Measurements from ENCODE around the gene SH3PXD2A. TPM values are rescaled to one million over a fixed set of nuclear protein-coding genes. Genes with fewer than 3 reads are reported as not detected.

SH3PXD2A gene
- total and polyA plus RNA-seq, 2 of the 4 experiments (the other 2 are of a cell fraction): 6.3 to 23.0 TPM

DNA sequence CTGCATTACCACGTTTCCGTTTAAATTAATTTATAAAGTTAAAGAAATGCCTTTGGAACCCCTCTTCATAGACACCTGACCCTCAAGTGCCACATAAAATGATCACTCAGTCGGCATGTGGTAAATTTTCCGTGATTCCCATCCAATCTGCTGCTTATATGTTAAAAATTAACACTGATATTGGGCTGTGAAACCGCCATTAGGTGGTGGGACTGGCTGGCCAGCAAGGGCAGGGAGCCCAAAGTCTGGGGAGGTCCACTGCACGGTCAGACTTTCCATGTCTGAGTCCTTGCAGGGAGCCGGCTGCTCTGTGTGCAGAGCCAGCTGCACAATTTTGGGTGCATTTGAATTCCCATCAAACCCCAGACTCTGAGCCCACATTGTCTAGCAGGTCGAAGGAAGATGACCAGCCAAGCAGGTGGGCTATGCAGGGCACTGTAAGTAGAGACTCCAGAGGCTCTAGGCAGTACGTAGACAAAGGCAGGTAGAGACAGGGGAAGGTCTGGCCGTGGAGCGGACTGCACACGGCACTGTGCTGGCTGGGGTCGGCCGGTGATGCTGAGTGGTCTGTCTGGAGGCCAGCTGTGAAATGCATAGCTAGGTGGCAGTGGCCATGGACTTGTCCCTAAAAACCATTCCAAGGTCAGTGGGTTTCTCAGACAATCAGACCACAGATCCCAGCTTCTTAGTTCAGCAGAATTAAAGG, 122.9 kb downstream of the SH3PXD2A start:
- Histone ChIP-seq H3K4me2 (ENCODE audit: low read depth, low read length) (no peak overlapping the region), H2BK20ac (ENCODE audit: low read depth, low read length) (no peak overlapping the region), H2AK9ac (replicated peaks; ENCODE audit: low read depth, low read length, poor library complexity) (no peak overlapping the region), H4K20me1 (ENCODE audit: insufficient read depth, low read length) (no peaks in the 10 kb centered on the region), H2AFZ (replicated peaks; ENCODE audit: low read length, poor library complexity) (no peak overlapping the region), H3K79me1 (ENCODE audit: low read depth in 1 of 2, low read length in 2 of 2) (peaks cover 0 to 4% of the 10 kb centered on the region in 2 experiments; a peak in 2 of 4 replicates), H3K9me3 (ENCODE audit: control insufficient read depth, insufficient read depth, low read length) (no peaks in the 10 kb centered on the region), H3K4me1 (ENCODE audit: control insufficient read depth, insufficient read depth, low read length) (peaks cover 5% of the 10 kb centered on the region), H3K4ac (ENCODE audit: low read depth, low read length) (no peak overlapping the region), H2BK5ac (ENCODE audit: low read depth, low read length, poor library complexity, severe bottlenecking) (no peak overlapping the region), H2BK120ac (ENCODE audit: low read depth, low read length) (no peak overlapping the region), H2AK5ac (ENCODE audit: low read depth, low read length) (no peak overlapping the region), H4K5ac (ENCODE audit: low read depth, low read length) (no peak overlapping the region), H3K27me3 (ENCODE audit: control insufficient read depth, insufficient read depth, low read length) (no peaks in the 10 kb centered on the region), H3K18ac (ENCODE audit: low read depth, low read length) (no peak overlapping the region), H3K23ac (ENCODE audit: low read depth, low read length) (no peak overlapping the region), H3K56ac (ENCODE audit: extremely low read depth, insufficient read depth, low read length) (no peak overlapping the region), H3K9me1 (ENCODE audit: insufficient read depth, low read length) (peaks cover 8% of the 10 kb centered on the region), H4K8ac (ENCODE audit: low read depth in 2 of 2, low read length in 2 of 2) (no peak overlapping the region), H4K91ac (ENCODE audit: insufficient read depth, low read depth, low read length) (no peak overlapping the region), H3K9ac (ENCODE audit: low read depth, low read length) (no peak overlapping the region), H3K14ac (replicated peaks; ENCODE audit: low read depth, low read length) (no peak overlapping the region), H2BK15ac (ENCODE audit: low read depth, low read length) (no peak overlapping the region), H3K27ac (ENCODE audit: insufficient read depth, low read length) (no peak overlapping the region), H3K4me3 (ENCODE audit: insufficient read depth, low read depth, low read length) (no peak overlapping the region), H3K36me3 (ENCODE audit: control insufficient read depth, insufficient read depth, low read length) (peaks cover 2% of the 10 kb centered on the region; the same call in 1 of the 2 replicates)
- no peak for ATAC-seq (ENCODE audit: low read depth)
- WGBS, 2 experiments (ENCODE audit: extremely low coverage in 2 of 2, insufficient read length in 1 of 2): 100% methylated on average over 2 of the region's 14 CpGs; no CpG with 5 or more reads in 1 of the 2 experiments
- intact Hi-C loops (cut with micrococcal nuclease) (no loop called here), in situ Hi-C loops (cut with MboI; ENCODE audit: low sequenced_read_pairs) (no loop called here), dilution Hi-C loops (cut with HindIII; ENCODE audit: low sequenced_read_pairs, unreplicated experiment) (no loop called here)
- DNase-seq: no peak
- ChIA-PET CTCF (no interaction called here), POLR2A (ENCODE audit: unreplicated experiment) (no interaction called here)
- TF ChIP-seq MAFK (IDR thresholded peaks at IDR 0.05; ENCODE audit: low read depth, low read length) (no peak), CHD1 (IDR thresholded peaks at IDR 0.05; ENCODE audit: low read depth, low read length) (no peak)
- TF ChIP-seq, protein P1, sequence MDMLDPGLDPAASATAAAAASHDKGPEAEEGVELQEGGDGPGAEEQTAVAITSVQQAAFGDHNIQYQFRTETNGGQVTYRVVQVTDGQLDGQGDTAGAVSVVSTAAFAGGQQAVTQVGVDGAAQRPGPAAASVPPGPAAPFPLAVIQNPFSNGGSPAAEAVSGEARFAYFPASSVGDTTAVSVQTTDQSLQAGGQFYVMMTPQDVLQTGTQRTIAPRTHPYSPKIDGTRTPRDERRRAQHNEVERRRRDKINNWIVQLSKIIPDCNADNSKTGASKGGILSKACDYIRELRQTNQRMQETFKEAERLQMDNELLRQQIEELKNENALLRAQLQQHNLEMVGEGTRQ (IDR thresholded peaks at IDR 0.05; ENCODE audit: low read depth, low read length): no peak
- no TSS peak for BruUV-seq (replicated peaks)
